Fibroblast of pulmonary artery (primary cell): Measurements from ENCODE around the gene CYBRD1.

ENCODE experiments used
- DNase-seq: peaks from one replicate; pipeline ENCODE4 v3.0.0-alpha.2; 2010; ENCODE audit warnings: low read depth
- H3K4me3 ChIP-seq: replicated peaks from 2 replicates; pipeline ENCODE4 v1.5.1; 2011; ENCODE audit warnings: low read depth, mild to moderate bottlenecking, control low read depth, low read length, moderate library complexity
- TF ChIP-seq, protein P1 (sequence below): IDR thresholded peaks from 2 replicates; pipeline ENCODE4 v1.5.1; 2011; ENCODE audit warnings: mild to moderate bottlenecking, control low read depth, low read length, inconsistent platforms; ENCODE audit errors: missing control alignments

Gene CYBRD1

DNA sequence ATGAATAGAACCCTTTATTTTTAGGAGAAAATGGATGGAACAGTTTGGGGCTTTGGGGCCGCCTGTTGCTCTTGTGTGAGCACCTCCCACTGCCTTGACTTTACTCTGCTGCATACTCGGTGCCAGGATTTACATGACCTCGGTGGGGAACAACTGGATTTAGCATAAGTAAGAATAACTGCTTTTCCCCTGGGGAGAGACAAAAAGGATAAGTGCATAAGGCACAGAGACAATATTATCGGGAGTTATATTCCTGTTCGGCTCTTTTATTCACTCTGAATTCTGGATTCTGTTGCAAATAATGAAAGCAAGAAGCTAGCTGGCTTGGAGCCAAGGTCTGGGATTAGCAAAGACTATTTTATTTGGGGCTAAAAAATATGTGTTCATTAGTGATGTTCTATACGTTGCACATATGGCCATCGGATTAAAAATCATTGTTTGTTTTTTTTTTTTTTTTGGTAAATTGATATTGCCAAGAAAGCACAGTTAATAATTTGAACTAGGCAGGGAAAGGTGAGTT lies 69.8 kb downstream of the CYBRD1 start:
- TF ChIP-seq, protein P1, sequence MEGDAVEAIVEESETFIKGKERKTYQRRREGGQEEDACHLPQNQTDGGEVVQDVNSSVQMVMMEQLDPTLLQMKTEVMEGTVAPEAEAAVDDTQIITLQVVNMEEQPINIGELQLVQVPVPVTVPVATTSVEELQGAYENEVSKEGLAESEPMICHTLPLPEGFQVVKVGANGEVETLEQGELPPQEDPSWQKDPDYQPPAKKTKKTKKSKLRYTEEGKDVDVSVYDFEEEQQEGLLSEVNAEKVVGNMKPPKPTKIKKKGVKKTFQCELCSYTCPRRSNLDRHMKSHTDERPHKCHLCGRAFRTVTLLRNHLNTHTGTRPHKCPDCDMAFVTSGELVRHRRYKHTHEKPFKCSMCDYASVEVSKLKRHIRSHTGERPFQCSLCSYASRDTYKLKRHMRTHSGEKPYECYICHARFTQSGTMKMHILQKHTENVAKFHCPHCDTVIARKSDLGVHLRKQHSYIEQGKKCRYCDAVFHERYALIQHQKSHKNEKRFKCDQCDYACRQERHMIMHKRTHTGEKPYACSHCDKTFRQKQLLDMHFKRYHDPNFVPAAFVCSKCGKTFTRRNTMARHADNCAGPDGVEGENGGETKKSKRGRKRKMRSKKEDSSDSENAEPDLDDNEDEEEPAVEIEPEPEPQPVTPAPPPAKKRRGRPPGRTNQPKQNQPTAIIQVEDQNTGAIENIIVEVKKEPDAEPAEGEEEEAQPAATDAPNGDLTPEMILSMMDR = no peak
- DNase-seq = peak; percentile 7
- H3K4me3 ChIP-seq = peak overlapping the region; percentile 28

DNA sequence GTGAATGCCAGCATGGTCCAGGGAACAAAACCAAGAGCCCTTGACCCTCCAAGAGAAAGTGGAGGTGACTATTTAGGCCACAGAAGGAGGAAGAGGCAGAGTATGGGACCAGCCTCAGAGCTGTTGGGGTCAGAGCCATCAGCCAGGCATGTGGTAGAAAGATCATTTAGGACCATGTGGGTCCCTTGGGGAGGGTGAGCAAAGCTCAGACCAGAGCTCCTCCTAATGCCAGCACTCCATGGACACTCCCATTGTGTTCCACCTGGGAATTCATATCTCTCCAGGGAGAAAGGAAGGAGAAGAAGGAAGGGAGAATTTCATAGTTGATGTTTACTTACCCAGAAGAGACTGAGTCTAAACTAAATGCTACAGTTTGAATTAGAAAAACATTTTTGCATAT lies 73.2 kb downstream of the CYBRD1 start:
- no peak for DNase-seq
- no peak overlapping the region for H3K4me3 ChIP-seq
- TF ChIP-seq, protein P1 = no peak

DNA sequence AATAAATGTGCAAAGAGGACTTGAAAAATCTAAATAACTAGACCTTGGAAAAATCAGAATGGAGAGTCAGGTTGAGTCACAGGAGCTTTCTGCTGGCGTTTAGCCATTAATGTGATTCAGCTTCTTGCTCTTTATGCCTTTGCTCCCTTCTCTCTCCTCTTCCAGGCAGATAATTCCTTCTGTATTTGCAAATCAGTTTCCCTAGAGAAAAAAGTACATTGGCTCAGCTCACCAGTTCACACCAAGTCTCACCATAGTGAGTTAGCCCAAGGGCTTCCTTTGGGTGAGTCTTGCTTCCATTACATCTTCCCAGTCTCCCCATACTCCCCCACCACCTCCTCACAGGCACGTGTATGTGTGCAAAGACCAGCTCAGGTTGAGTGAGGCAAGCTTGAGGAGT lies 73.6 kb downstream of the CYBRD1 start:
- H3K4me3 ChIP-seq = no peak overlapping the region
- TF ChIP-seq, protein P1 = no peak

DNA sequence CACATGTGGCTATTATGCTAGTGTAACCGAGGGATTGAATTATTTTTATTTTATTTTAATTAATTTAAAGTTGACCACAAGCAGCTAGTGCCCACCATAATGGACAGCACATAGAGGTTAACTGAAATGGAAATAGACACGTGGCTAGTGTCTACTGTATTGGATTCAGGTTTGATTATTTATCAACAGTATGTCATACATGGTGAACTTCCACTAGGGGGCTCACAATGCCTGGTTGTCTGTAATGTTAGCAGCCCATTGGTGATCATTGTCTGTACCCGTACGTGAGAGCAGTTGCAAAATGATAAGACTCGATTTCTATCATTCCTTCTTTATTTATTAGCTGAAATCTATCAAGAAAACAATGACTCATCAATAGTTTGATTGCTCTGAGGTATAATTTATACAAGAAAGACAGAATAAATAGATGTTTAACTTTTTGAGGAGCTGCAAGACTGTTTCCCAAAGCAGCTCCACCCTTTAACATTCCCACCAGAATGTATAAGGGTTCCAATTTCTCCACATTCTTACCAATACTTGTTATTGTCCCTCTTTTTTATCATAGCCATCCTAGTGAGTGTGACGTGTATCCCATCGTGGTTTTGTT lies 76.5 kb downstream of the CYBRD1 start:
- TF ChIP-seq, protein P1 = peak; percentile 89
- DNase-seq = peak; percentile 81
- no peak overlapping the region for H3K4me3 ChIP-seq

More for the DNA sequence above, 73.6 kb downstream of the CYBRD1 start:
- peak; percentile 87 for DNase-seq

DNA sequence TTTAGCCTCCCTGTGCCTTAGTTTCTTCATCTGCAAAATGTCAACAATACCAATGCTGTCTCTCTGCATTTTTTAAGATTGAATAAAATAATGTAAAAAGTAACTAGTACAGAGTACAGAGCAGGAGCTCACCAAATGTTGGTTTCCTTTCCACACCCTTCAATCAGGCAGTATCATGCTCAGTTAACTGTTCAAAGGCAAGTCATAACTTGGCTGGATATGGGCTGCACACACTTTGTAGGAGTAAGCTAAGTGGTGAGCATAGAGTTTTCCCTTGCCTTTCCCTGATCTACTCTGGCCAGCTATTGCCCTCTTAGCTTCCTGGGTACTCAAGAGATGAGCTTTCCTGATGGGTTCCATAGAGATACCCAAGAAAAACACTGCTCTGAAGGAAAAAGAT lies 77.9 kb downstream of the CYBRD1 start:
- no peak overlapping the region for H3K4me3 ChIP-seq
- TF ChIP-seq, protein P1 = no peak
- no peak for DNase-seq

DNA sequence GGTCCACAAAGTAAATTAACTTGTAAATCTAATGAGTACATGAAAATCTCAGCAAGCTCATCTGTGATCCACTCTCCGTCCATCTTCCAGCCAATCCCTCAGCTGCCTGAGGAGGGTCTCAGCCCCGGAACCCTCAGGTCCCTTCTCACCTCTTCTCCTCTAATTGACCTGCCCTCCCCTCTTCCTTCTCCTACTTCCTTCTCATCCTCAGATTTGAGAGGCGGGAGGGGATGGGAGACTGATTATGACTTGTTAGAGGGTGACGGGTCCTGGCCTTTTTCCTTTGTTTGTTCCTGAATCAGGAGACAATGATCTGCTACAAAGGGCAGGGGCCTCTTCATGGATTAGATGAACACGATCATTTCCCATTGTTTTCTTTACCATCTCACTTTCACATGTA lies 80.1 kb downstream of the CYBRD1 start:
- H3K4me3 ChIP-seq = no peak overlapping the region
- TF ChIP-seq, protein P1 = no peak
- no peak for DNase-seq
